ENCODE results near the gene SAE1.

DNA sequence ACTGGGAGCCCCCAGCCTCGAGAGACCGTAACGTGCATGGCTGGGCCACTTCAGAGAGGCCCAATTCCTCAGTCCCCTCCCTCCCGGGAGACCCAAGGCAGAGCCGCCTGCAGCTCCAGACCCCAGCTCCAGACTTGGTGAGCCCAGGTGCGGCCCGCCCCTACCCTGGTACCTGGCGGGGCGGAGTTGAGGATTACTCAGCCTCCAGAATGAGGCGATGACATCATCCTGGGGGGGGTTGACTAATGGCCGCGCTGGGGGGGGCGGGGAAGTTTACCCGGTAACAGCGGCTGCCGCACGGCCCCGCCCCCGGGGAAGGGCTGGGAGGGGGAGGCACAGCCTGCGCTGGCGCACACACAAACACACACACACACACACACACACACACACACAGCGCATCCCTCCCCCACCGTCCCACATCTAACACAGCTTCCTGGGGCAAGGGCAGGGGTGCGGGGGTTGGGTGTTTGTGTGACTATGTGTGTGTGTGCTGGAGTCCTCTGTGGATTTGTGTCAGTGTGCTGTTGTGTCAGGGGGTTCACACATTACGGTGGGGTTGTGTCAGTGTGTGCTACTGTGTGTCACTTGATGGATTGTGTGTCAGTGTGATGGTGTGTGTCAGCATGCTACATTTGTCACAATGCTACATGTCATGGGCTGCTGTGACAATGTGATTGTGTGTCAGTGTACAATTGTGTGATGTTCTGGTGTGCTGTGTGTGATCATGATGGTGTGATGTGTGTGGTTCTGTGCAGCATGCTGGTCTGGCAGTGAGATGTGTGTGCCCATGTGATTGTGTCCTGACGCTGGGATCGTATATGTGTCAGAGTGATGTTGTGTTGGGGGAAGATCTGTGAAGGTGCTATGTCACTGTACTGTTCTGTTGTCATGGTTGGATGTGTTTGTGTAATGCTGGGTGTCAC lies 110.6 kb downstream of the SAE1 start:
- TF ChIP-seq, protein P1, sequence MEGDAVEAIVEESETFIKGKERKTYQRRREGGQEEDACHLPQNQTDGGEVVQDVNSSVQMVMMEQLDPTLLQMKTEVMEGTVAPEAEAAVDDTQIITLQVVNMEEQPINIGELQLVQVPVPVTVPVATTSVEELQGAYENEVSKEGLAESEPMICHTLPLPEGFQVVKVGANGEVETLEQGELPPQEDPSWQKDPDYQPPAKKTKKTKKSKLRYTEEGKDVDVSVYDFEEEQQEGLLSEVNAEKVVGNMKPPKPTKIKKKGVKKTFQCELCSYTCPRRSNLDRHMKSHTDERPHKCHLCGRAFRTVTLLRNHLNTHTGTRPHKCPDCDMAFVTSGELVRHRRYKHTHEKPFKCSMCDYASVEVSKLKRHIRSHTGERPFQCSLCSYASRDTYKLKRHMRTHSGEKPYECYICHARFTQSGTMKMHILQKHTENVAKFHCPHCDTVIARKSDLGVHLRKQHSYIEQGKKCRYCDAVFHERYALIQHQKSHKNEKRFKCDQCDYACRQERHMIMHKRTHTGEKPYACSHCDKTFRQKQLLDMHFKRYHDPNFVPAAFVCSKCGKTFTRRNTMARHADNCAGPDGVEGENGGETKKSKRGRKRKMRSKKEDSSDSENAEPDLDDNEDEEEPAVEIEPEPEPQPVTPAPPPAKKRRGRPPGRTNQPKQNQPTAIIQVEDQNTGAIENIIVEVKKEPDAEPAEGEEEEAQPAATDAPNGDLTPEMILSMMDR (conservative IDR thresholded peaks at IDR 0.05; ENCODE audit: low read depth, low read length): no peak
- no peak for TF ChIP-seq EZH2 (IDR thresholded peaks at IDR 0.05; ENCODE audit: borderline replicate concordance, low read depth, low read length, poor library complexity, severe bottlenecking)
